Mucosa of descending colon (tissue), 3 donors: ENCODE measurements around the gene PCSK7. TPM values are rescaled to one million over a fixed set of nuclear protein-coding genes. Genes with fewer than 3 reads are reported as not detected.
A peak's percentile ranks its signal among the peaks of the same experiment; 100 is the strongest.
"Not testable (repeated sequence)": the region's sequence is repeated elsewhere in the genome, so short reads cannot be mapped to it uniquely, and the experiment has no call there.

Experiments
- ATAC-seq: fragments of 200-7000 bp; cut with Tn5 transposase; one replicate; pipeline ENCODE4 v1.9.1; 2020; ENCODE audit warnings: mild to moderate bottlenecking, moderate library complexity
- DNase-seq, 3 donors: peaks; one replicate each; pipeline ENCODE4 v3.0.0-alpha.2; 2020
- H3K36me3 ChIP-seq: fragments of 200-600 bp; one replicate; pipeline ENCODE4 v1.8.0; 2021; ENCODE audit warnings: low read depth, mild to moderate bottlenecking
- H3K4me1 ChIP-seq: fragments of 200-600 bp; one replicate; pipeline ENCODE4 v1.8.0; 2021; ENCODE audit warnings: low read depth, mild to moderate bottlenecking
- H3K4me3 ChIP-seq: fragments of 200-600 bp; one replicate; pipeline ENCODE4 v1.8.0; 2021; ENCODE audit warnings: mild to moderate bottlenecking
- H3K9me3 ChIP-seq: fragments of 200-600 bp; one replicate; pipeline ENCODE4 v1.8.0; 2021; ENCODE audit warnings: mild to moderate bottlenecking
- intact Hi-C, 2 donors: fragments of 100-400 bp; cut with DNase I in 1 of 2; cut with micrococcal nuclease in 1 of 2; formaldehyde crosslinking; loops; one replicate each; pipeline versions ENCODE4 v1.11.0 to v1.11.1; 2022; cut with DNase I, micrococcal nuclease
- long read RNA-seq, 2 donors: library from polyadenylated mRNA; unstranded; transcript quantifications; one replicate each; pipeline ENCODE4 v2.0.0, GENCODE V29; 2019 to 2021
- total RNA-seq, 3 donors: library from RNA; stranded (reverse); fragmentation: NEBNext Ultra II Directional in 2 of 3; extraction: Animal tissue kit (Norgen Biotek cat#: 25700) in 2 of 3; gene quantifications; one replicate each; pipeline versions ENCODE4 v1.2.1 to v1.2.4, GENCODE V29; 2021 to 2023
- TF ChIP-seq, protein P1 (sequence below): fragments of 200-600 bp; IDR thresholded peaks from one replicate; pipeline ENCODE4 v1.8.0; 2022; ENCODE audit warnings: antibody characterized with exemption, mild to moderate bottlenecking
- donor health status: DM: no; HTN: no; CAD: no; lungs with moderate emphysema.
- donor health status: DM: no; HTN: no; CAD: no.
- donor health status: DM: no; HTN: yes; CAD: no.

Gene PCSK7, protein sequence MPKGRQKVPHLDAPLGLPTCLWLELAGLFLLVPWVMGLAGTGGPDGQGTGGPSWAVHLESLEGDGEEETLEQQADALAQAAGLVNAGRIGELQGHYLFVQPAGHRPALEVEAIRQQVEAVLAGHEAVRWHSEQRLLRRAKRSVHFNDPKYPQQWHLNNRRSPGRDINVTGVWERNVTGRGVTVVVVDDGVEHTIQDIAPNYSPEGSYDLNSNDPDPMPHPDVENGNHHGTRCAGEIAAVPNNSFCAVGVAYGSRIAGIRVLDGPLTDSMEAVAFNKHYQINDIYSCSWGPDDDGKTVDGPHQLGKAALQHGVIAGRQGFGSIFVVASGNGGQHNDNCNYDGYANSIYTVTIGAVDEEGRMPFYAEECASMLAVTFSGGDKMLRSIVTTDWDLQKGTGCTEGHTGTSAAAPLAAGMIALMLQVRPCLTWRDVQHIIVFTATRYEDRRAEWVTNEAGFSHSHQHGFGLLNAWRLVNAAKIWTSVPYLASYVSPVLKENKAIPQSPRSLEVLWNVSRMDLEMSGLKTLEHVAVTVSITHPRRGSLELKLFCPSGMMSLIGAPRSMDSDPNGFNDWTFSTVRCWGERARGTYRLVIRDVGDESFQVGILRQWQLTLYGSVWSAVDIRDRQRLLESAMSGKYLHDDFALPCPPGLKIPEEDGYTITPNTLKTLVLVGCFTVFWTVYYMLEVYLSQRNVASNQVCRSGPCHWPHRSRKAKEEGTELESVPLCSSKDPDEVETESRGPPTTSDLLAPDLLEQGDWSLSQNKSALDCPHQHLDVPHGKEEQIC
- total RNA-seq, result 100 to 1,000 TPM; 138 to 252 (median 181) TPM
- long read RNA-seq, donor 1, full-length matches to known transcripts, result 118 of 266 reads
- long read RNA-seq, donor 1, partial matches to known transcripts, result 36 of 266 reads
- long read RNA-seq, donor 1, other reads (novel, unspliced or antisense), result 112 of 266 reads
- long read RNA-seq, donor 2, full-length matches to known transcripts, result 32 of 69 reads
- long read RNA-seq, donor 2, partial matches to known transcripts, result 21 of 69 reads
- long read RNA-seq, donor 2, other reads (novel, unspliced or antisense), result 16 of 69 reads

DNA sequence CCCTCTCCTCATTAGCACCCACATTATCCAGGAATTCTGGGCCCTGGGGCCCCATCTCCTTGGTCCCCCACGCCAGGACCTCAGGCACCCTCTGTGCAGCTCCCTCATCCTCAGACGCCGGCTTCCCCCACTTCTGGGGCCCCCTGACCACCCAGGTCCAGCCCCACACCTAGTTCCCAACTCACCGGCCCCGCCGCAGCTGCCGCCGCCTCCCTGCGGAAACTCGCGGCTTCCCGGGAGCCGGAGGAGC is at the start of gene PCSK7:
Gene PCSK7, minus strand, starts transcription at position 232 of the 250 bp plus-strand sequence. CDS start 2,229 bp downstream, outside the sequence.
- intact Hi-C loops, result no loop called here
- peaks cover 17% of the 10 kb centered on the region for H3K4me1 ChIP-seq
- no peak for ATAC-seq
- TF ChIP-seq, protein P1, sequence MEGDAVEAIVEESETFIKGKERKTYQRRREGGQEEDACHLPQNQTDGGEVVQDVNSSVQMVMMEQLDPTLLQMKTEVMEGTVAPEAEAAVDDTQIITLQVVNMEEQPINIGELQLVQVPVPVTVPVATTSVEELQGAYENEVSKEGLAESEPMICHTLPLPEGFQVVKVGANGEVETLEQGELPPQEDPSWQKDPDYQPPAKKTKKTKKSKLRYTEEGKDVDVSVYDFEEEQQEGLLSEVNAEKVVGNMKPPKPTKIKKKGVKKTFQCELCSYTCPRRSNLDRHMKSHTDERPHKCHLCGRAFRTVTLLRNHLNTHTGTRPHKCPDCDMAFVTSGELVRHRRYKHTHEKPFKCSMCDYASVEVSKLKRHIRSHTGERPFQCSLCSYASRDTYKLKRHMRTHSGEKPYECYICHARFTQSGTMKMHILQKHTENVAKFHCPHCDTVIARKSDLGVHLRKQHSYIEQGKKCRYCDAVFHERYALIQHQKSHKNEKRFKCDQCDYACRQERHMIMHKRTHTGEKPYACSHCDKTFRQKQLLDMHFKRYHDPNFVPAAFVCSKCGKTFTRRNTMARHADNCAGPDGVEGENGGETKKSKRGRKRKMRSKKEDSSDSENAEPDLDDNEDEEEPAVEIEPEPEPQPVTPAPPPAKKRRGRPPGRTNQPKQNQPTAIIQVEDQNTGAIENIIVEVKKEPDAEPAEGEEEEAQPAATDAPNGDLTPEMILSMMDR, result no peak
- H3K9me3 ChIP-seq, result no peaks in the 10 kb centered on the region
- peak within 1 kb of the TSS; percentile 92 for H3K4me3 ChIP-seq
- peak; percentile 81 to 90 (median 87) for DNase-seq
- no peaks in the 10 kb centered on the region for H3K36me3 ChIP-seq

DNA sequence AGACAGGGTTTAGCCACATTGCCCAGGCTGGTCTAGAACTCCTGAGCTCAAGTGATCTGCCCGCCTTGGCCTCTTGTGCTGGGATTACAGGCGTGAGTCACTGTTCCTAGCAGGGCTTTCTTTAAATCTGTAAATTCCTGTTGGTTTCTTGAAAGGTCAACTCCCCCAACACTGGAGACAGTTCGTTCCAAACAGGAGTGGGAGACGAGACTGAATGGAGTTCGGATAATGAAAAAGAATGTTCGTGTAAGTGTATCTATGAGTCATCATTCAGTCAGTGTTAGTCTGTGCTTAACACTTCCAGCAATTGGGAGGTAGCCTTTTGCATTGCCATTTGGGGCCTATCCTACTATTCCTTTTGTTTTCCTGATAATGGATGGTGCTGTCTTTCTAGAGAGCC is 49.3 kb upstream of the PCSK7 start:
- Histone ChIP-seq H3K36me3 (no peaks in the 10 kb centered on the region), H3K4me1 (no peaks in the 10 kb centered on the region), H3K9me3 (no peaks in the 10 kb centered on the region), H3K4me3 (no peak overlapping the region)
- intact Hi-C loops, result no loop called here
- TF ChIP-seq, protein P1, result no peak
- DNase-seq (no peak), ATAC-seq (peak; percentile 26)

DNA sequence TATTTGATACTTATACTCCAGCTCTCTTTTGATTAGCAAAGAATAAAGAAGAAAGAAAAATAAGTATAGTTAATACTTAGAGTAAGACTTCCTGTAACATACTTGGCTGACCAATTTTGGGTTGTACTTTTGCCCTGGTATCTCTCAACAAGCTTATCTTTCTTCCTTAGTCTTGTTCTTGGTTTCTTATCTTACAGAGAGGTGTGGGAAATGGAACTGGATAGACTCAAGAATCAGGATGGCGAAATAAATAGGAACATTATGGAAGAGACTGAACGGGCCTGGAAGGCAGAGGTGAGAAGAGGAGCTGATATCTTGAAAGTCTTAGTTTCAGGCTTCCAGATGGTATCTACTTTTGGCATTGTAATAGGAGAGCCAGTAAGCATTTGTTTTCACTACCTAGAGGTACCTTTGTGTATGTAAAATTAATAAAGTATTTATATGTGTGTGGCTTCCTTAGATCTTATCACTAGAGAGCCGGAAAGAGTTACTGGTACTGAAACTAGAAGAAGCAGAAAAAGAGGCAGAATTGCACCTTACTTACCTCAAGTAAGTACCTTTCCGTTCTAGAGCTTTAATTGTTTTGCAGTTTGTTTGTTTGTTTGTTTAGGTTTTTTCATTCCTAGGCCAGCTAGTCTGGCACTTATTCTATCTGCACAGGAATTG is 48.0 kb upstream of the PCSK7 start:
- H3K36me3 ChIP-seq, result no peaks in the 10 kb centered on the region
- intact Hi-C loops, result no loop called here

DNA sequence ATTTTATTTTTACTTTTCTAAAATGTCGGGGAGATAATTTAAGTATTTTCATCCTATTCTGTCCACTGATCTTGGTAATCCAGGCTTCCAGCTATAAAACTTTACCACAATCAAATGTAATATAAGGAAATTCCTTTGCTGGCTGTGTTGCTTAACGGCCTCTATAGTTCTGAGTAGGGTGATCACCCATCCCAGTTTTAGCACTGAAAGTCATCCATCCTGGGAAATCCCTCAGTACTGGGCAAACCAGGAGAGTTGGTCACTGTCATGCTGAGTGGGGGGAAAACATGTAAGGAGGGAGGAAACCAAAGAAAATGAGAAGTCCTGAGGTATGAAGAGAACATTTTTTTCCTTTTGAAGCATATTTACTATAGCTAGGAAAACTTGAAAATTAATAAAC is 46.5 kb upstream of the PCSK7 start:
- DNase-seq (no peak), ATAC-seq (no peak)
- intact Hi-C loops, result no loop called here
- H3K9me3 ChIP-seq, result peaks cover 4% of the 10 kb centered on the region
- H3K36me3 ChIP-seq, result no peaks in the 10 kb centered on the region
- H3K4me3 ChIP-seq, result no peak overlapping the region
- TF ChIP-seq, protein P1, result no peak
- no peaks in the 10 kb centered on the region for H3K4me1 ChIP-seq

More for the DNA sequence above, 48.0 kb upstream of the PCSK7 start:
- H3K9me3 ChIP-seq, result no peaks in the 10 kb centered on the region
- ATAC-seq, result peak; percentile 36
- no peak overlapping the region for H3K4me3 ChIP-seq
- TF ChIP-seq, protein P1, result no peak
- no peak for DNase-seq
- no peaks in the 10 kb centered on the region for H3K4me1 ChIP-seq

DNA sequence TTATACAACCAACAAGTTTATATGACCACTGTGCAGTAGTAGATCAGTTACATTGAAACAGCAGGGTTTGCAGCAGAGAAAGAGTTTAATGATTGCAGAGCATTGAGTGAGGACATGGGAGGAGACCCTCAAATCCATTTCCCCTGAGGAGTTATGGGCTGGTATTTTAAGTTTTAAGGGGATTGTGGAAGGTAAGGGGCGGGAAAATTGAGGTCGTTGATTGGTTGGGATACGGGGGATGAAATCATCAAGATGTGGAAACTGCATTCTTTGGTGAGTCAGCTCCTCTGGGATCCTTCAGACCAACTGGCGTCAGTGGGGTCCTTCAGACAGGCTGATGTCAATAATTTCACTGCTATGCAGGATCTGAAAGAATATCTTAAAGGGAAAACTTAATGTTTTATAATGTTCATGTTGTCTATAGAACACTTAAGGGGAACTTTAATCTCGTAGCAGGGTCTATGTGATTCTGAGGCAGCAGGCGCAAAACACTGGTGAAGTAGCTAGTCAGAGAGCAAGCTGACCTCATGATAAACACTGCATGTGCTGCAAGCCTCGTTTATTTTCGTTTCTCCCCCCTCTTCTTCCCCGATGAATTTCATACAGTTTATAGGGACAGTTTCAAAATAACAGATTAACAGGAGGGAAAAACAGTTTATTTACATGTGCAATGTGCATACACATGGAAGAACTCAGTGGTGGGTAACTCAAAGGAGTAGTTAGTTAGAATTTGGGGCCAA is 41.8 kb upstream of the PCSK7 start:
- H3K4me1 ChIP-seq, result no peaks in the 10 kb centered on the region
- H3K4me3 ChIP-seq, result no peak overlapping the region
- H3K9me3 ChIP-seq, result peaks cover 5% of the 10 kb centered on the region
- intact Hi-C loops, result no loop called here
- no peak for ATAC-seq
- DNase-seq, result no peak
- no peaks in the 10 kb centered on the region for H3K36me3 ChIP-seq
- TF ChIP-seq, protein P1, result no peak

DNA sequence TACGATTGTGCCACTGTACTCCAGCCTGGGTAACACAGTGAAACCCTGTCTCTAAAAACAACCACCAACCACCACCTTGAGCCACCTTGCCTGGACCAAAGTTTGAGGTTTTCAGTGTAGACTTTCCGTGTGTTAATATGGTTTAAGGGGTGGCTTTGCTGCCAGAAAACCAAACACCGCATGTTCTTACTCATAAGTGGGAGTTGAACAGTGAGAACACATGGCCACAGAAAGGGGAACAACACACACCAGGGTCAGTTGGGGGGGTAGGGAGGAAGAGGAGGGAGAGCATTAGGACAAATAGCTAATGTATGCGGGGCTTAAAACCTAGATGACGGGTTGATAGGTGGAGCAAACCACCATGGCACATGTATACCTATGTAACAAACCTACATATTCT is 40.3 kb upstream of the PCSK7 start:
- DNase-seq, H3K36me3 ChIP-seq, H3K4me3 ChIP-seq, intact Hi-C loops, H3K9me3 ChIP-seq, ATAC-seq, H3K4me1 ChIP-seq: not testable (repeated sequence)
